Activated gamma-delta T cell (primary cell): ENCODE data around the gene TOGARAM2.

ENCODE experiments used
- DNase-seq: peaks from one replicate; lab custom pipeline; 2025; lab: John Stamatoyannopoulos, UW

Gene TOGARAM2

GRCh38 chr2:28997847-28998735, 17.0 kb downstream of the TOGARAM2 start:
- DNase-seq = no peak

DNA sequence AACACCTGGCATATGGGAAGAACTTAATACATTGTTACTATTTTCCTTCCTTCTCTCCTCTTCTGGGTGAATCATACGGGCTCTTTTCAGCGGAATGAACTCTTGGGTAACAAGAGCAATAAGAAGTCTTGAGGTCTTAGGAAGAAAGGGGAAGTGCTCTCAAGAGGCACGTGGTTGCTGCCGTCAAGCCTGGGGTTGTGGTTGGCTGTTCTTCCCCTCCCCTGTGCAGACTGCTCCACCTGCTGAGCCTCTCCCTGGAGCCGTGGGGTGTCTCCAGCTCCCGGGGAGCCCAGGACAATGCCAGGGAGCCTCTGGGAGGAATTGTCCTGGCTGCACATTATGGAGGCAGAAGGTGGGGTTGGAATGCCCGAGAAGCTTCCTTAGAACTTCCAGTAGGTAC, 19.4 kb downstream of the TOGARAM2 start:
- DNase-seq = peak; percentile 18

DNA sequence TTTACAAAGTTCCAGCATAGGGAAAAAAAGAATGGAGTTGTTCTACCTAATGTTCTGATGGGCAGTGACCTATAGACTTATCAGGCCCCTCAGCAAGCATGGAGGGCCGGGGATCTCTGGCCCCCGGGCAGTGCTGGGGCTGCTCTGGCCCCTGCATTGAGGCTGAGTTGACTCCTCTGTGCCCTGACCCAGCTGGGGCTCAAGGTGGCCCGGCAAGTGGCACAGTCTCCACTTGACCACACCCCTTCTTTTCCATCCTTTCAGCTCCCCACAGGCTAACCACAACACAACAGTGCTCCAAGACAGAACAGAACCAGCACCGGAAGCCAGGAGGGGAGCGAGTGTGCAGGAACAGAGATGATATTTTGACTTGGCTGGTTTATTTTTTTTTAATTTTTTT, 19.9 kb downstream of the TOGARAM2 start:
- DNase-seq = no peak

DNA sequence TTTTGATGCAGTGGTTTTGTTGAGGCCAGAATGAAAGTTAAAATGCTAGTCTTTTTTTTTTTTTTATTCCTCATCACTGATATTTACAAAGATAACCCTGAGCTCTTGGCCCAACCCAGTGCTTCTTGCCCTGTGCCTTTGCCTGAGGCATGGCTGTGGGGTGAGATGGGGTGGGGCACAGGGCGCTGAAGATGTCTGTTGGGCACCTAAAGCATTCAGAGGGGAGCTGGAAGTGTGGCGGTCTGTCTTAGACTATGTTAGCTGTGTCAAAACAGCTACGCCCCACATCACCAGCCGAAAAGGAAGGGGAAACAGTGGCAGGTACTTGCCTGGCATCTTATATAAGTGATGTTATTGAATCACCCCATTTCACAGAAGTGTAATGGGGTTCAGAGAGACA, 20.7 kb downstream of the TOGARAM2 start:
- no peak for DNase-seq

GRCh38 chr2:29004755-29005154, 23.7 kb downstream of the TOGARAM2 start:
- no peak for DNase-seq

DNA sequence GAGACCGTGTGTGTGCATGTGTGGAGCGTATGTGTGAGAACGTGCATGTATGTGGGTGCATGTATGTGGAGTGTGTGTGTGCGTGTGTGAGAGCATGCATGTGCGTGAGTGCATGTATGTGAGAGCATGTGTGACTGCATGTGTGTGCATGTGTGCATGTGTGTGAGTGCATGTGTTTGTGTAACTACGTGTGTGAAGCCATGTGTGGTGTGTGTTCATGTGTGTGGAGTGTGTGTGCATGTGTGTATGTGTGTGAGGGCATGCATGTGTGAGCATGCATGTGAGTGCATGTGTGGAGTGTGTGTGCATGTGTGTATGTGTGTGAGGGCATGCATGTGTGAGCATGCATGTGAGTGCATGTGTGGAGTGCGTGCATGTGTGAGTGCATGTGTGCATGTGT, 24.2 kb downstream of the TOGARAM2 start:
- no peak for DNase-seq

GRCh38 chr2:29006092-29006979, 25.2 kb downstream of the TOGARAM2 start:
- DNase-seq = no peak

DNA sequence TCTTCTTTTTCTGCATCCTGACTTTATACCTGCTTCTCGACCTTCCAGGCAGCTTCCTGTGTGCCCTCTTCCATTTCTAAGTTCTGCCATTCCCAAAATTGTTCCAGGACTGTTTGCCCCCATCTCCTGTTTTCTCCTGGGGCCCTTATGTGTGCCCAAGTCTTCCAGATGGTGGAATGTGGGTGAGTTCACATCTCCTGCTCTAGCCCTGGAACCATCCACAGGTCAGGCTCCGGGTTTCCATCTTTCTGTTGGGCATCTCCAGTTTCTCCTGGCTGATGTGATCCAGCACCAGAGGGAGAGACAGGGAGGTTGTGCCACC, 25.8 kb downstream of the TOGARAM2 start:
- no peak for DNase-seq

DNA sequence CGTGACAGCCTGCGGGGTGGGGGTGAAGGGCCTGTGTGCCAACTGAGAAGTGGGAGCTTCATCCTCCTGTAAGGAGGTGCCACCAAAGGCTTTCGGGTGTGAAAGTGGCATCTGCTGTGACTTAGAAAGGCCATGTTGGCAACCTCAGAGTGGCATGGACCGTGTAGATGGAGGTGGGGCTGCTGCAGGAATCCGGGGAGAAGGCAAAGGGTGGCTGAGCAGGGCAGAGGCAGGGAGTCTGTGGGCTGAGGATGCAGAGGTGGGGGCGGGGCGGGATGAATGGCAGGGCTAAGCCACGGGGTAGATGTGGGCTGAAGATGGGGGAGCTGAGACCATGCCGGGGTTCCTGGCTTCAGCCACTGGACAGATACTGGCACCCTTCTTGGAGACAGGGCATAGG, 28.2 kb downstream of the TOGARAM2 start:
- DNase-seq = no peak

GRCh38 chr2:29009711-29010677, 28.9 kb downstream of the TOGARAM2 start:
- peak; percentile 25 for DNase-seq

GRCh38 chr2:29010946-29011345, 29.8 kb downstream of the TOGARAM2 start:
- DNase-seq = peak; percentile 35

DNA sequence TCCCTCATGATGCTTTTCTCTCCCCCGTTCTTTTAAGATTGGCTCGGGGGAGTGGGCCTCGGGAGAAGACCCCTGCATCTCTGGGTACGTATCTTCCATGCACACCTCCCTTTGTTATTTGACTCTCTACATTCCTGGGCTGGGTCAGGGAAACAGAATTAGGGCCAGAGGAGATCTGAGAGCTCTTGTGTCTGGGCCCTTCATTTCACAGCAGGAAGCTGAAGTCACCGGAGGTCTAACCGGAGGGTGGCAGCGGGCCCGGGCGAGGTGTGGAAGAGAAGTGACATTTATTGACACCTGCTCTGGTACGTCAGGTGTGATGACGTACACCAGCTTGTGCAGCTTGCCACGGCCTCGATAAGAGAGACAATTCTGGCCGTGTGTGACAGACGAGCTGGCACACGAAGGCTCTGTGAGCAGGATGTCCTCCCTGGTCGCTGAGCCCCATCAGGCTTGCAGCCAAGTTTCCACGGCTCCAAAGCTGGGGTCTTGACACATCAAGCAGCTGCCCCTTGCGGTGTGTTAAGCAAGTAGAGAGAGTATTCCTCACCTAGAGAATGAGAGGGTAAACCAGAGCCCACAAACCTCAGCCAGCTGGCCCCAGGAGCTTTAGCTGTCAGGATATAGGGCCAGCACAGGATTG, 30.4 kb downstream of the TOGARAM2 start:
- DNase-seq = peak; percentile 84

- peak; percentile 27 for DNase-seq
These were observed 31.1 kb downstream of the TOGARAM2 start for GRCh38 chr2:29012211-29012681.

- DNase-seq = no peak
These were observed 32.1 kb downstream of the TOGARAM2 start for GRCh38 chr2:29013057-29013780.

DNA sequence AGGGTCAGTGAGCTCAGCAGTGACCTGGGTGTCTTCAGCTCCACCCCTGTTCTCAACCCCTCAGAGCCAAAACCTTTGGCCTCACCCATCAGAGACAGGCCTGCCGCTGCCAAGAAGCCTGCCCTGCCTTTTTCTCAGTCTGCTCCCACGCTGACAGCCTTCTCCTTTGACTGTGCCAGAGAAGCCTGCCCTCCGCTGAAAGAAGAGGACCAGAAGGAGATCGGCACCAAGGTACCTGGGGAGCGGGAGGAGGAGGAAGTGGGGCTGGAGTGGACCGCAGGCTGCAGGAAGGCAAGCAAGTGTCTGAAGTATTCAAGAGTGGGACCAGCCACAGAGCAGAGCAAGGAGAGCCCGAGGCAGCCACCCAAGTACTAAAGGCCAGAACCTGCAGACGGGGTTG, 33.2 kb downstream of the TOGARAM2 start:
- no peak for DNase-seq

DNA sequence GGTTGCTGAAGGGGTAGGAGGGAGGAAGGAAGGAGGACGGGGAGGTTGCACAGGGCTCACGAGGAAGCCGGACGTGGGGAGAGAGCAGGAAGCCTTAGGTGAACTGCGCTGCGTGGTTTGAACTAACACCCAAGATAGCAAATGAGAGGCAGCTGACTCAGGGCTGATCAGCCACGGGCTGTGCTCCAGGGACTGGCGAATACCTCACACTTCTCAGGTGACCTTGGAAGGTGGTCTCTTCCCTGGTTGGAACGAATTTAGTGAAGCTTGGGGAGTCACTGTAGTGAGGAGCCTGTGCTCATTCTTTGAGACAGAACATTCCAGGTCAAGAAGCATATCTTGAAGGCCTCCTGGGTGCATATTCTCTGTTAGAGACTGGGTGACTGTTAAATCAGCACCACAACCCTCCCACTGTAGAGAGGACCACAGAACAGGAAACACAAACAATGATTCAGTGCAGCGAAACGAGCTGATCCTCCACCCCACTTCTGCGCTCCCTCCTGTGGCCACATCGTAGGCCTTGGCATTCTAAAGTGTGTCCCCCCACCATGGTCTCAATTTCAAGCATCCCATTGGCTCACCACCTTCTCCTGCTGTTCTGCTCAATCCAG, 33.8 kb downstream of the TOGARAM2 start:
- no peak for DNase-seq

- DNase-seq = no peak
These were observed 34.8 kb downstream of the TOGARAM2 start for GRCh38 chr2:29015701-29016470.

DNA sequence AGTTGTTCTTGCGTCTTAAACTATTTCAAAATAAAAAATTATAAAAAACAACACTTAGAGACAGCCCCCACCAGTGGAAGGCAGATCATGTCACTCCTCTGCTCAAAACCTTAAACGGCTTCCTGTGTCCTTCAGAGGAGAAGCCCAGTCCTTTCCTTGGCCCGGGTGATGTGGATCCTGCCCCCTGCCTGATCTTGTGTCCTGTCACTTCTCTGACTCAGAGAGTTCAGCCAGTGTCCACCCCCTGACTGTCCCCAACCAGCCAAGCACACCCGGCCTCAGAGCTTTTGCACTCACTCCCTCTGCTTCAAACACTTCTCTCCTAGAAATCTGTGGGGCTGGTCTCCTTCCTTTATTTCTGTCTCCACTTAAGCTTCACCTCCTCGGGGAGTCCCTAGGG, 35.4 kb downstream of the TOGARAM2 start:
- DNase-seq = no peak

DNA sequence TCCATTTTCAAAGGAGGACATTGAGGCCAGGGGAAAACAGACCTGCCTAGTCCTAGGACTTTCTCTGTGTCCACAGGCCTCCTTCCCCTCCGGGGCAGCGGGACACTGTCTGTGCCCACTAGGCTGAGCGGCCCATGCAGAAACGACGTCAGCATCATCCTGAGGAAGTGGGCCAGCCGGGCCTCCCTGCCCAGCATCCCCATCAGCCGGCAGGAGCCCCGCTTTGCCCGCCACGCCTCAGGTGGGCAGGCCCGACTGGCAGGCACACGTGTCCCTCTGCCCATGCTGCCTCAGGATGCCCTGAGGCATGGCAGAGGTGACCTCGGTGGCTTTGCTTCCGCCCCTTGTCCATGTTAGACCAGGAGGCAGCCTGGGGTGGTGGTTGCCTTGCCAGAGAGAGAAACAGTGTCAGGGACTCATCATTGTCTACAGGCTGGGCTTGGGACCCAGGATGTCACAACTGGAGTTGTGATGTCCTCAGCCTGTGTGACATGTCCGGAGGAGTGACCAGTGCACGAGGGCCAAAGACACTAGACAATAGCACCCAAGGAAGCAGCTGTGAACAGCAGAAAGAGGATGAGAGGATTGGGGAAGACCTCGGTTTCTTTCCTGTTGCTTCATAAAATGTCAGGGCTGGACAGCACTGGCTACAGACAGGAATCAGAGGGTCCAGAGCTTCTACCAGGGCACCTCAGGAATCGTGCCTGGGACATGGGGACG, 36.8 kb downstream of the TOGARAM2 start:
- DNase-seq = no peak
